IMR-90 (cell line): ENCODE results near the gene LCE3C. TPM values are rescaled to one million over a fixed set of nuclear protein-coding genes. Genes with fewer than 3 reads are reported as not detected.

Experiments used
- ATAC-seq: fragments of 200-7000 bp; cut with Tn5 transposase; 2 replicates; pipeline ENCODE4 v1.9.1; 2020; ENCODE audit warnings: low read depth, mild to moderate bottlenecking, moderate library complexity
- BruUV-seq: library from RNA; stranded (reverse); fragments of 400-500 nt; replicated peaks from 2 replicates; lab custom pipeline; 2021; lab: Mats Ljungman, UMichigan
- CTCF ChIA-PET: fragments of 300-600 bp; formaldehyde crosslinking; extraction: SDS; loops from one replicate; lab custom pipeline; 2021; ENCODE audit warnings: antibody characterized with exemption; lab: Yijun Ruan, JAX
- POLR2A ChIA-PET: fragments of 300-600 bp; sonication (Branson Sonifier 250); formaldehyde crosslinking; loops from one replicate; lab custom pipeline; 2022; ENCODE audit warnings: antibody characterized with exemption; ENCODE audit not compliant: unreplicated experiment; lab: Charles Lee
- DNase-seq: peaks from one replicate; pipeline ENCODE4 v3.0.0; 2013
- H2AFZ ChIP-seq: replicated peaks from 2 replicates; pipeline ENCODE3; 2013; ENCODE audit warnings: low read length, mild to moderate bottlenecking; ENCODE audit not compliant: poor library complexity
- H2AK5ac ChIP-seq: 2 replicates; pipeline ENCODE4 v1.6.1; 2013; ENCODE audit warnings: low read depth, low read length, inconsistent platforms
- H2AK9ac ChIP-seq: replicated peaks from 2 replicates; pipeline ENCODE3; 2013; ENCODE audit warnings: mild to moderate bottlenecking, low read depth, low read length, moderate library complexity; ENCODE audit not compliant: poor library complexity
- H2BK120ac ChIP-seq: 2 replicates; pipeline ENCODE4 v1.6.1; 2013; ENCODE audit warnings: low read depth, low read length, inconsistent platforms
- H2BK15ac ChIP-seq: 3 replicates; pipeline ENCODE4 v1.6.1; 2013; ENCODE audit warnings: low read depth, low read length, inconsistent platforms
- H2BK20ac ChIP-seq: 2 replicates; pipeline ENCODE4 v1.6.1; 2013; ENCODE audit warnings: low read depth, mild to moderate bottlenecking, inconsistent platforms, low read length, moderate library complexity
- H2BK5ac ChIP-seq: 2 replicates; pipeline ENCODE4 v1.6.1; 2013; ENCODE audit warnings: mild to moderate bottlenecking, low read depth, low read length, inconsistent platforms; ENCODE audit not compliant: poor library complexity, severe bottlenecking
- H3K14ac ChIP-seq: replicated peaks from 2 replicates; pipeline ENCODE4 v1.6.1; 2013; ENCODE audit warnings: low read depth, low read length, inconsistent platforms
- H3K18ac ChIP-seq: 2 replicates; pipeline ENCODE4 v1.6.1; 2013; ENCODE audit warnings: low read depth, low read length, control low read depth
- H3K23ac ChIP-seq: 2 replicates; pipeline ENCODE4 v1.6.1; 2013; ENCODE audit warnings: low read depth, low read length, inconsistent platforms
- H3K27ac ChIP-seq: 2 replicates; pipeline ENCODE4 v1.5.1; 2013; ENCODE audit warnings: mild to moderate bottlenecking, control low read depth, low read length; ENCODE audit not compliant: insufficient read depth
- H3K27me3 ChIP-seq: 2 replicates; pipeline ENCODE4 v1.6.1; 2013; ENCODE audit warnings: low read length; ENCODE audit not compliant: control insufficient read depth, insufficient read depth
- H3K36me3 ChIP-seq: 2 replicates; pipeline ENCODE4 v1.6.1; 2013; ENCODE audit warnings: low read length, mixed read lengths; ENCODE audit not compliant: control insufficient read depth, insufficient read depth
- H3K4ac ChIP-seq: 2 replicates; pipeline ENCODE4 v1.6.1; 2013; ENCODE audit warnings: low read depth, low read length, inconsistent platforms
- H3K4me1 ChIP-seq: 2 replicates; pipeline ENCODE4 v1.6.1; 2013; ENCODE audit warnings: low read length, mixed read lengths; ENCODE audit not compliant: control insufficient read depth, insufficient read depth
- H3K4me2 ChIP-seq: 2 replicates; pipeline ENCODE4 v1.6.1; 2013; ENCODE audit warnings: low read depth, mild to moderate bottlenecking, control low read depth, low read length, moderate library complexity
- H3K4me3 ChIP-seq: 2 replicates; pipeline ENCODE4 v1.5.1; 2013; ENCODE audit warnings: low read depth, mild to moderate bottlenecking, control low read depth, low read length, moderate library complexity; ENCODE audit not compliant: insufficient read depth
- H3K56ac ChIP-seq: 2 replicates; pipeline ENCODE4 v1.6.1; 2013; ENCODE audit warnings: low read length, inconsistent platforms; ENCODE audit not compliant: insufficient read depth; ENCODE audit errors: extremely low read depth
- H3K79me1 ChIP-seq, 2 experiments: 2 replicates each; pipeline ENCODE4 v1.6.1; 2013; ENCODE audit warnings: low read length in 2 of 2, inconsistent platforms in 1 of 2, low read depth in 1 of 2
- H3K9ac ChIP-seq: 2 replicates; pipeline ENCODE4 v1.6.1; 2013; ENCODE audit warnings: low read depth, low read length, control low read depth
- H3K9me1 ChIP-seq: 2 replicates; pipeline ENCODE4 v1.6.1; 2013; ENCODE audit warnings: low read length, inconsistent platforms; ENCODE audit not compliant: insufficient read depth
- H3K9me3 ChIP-seq: 2 replicates; pipeline ENCODE4 v1.6.1; 2013; ENCODE audit warnings: low read length; ENCODE audit not compliant: control insufficient read depth, insufficient read depth
- H4K20me1 ChIP-seq: 2 replicates; pipeline ENCODE4 v1.6.1; 2013; ENCODE audit warnings: low read length, inconsistent platforms; ENCODE audit not compliant: insufficient read depth
- H4K5ac ChIP-seq: 2 replicates; pipeline ENCODE4 v1.6.1; 2013; ENCODE audit warnings: mild to moderate bottlenecking, low read depth, low read length, control low read depth
- H4K8ac ChIP-seq, 2 experiments: 2 replicates each; pipeline ENCODE4 v1.6.1; 2013; ENCODE audit warnings: low read depth in 2 of 2, low read length in 2 of 2, control low read depth in 1 of 2, inconsistent platforms in 1 of 2
- H4K91ac ChIP-seq: 2 replicates; pipeline ENCODE4 v1.6.1; 2013; ENCODE audit warnings: low read depth, low read length, inconsistent platforms; ENCODE audit not compliant: insufficient read depth
- MAZ ChIP-seq: IDR thresholded peaks from 2 replicates; pipeline ENCODE4 v1.6.1; 2012; ENCODE audit warnings: low read depth, mild to moderate bottlenecking, low read length, improper control_type of control experiment, moderate library complexity, borderline replicate concordance
- NFE2L2 ChIP-seq: fragments of 150-350 bp; IDR thresholded peaks from 2 replicates; pipeline ENCODE4 v1.6.1; 2016; ENCODE audit warnings: low read depth, mild to moderate bottlenecking, low read length
- WGBS, 2 experiments: methylation state at CpG; one replicate each; pipeline versions ENCODE4 v1.1.5 to v1.1.7; 2013; ENCODE audit warnings: missing lambda C conversion rate in 2 of 2; ENCODE audit not compliant: insufficient read length in 1 of 2; ENCODE audit errors: extremely low coverage in 2 of 2; 5-methylcytosine and 5-hydroxymethylcytosine counted together
- dilution Hi-C: fragments of 300-500 bp; cut with HindIII; formaldehyde crosslinking; loops from one replicate; pipeline ENCODE4 v1.14.3; 2018; ENCODE audit warnings: low sequenced_read_pairs; ENCODE audit not compliant: unreplicated experiment
- in situ Hi-C: fragments of 300-500 bp; cut with MboI; formaldehyde crosslinking; loops from 3 replicates; pipeline ENCODE4 v1.14.3; 2019; ENCODE audit warnings: low sequenced_read_pairs, inconsistent platforms, mixed read lengths
- intact Hi-C: fragments of 100-400 bp; cut with micrococcal nuclease; formaldehyde crosslinking; loops from 2 replicates; pipeline ENCODE4 v1.10.0; 2022
- polyA plus RNA-seq, 3 experiments: library from polyadenylated mRNA; depleted of rRNA; stranded (reverse); fragments of >200 nt; gene quantifications; 2 replicates each; pipeline ENCODE4 v1.2.3, GENCODE V29; 2012; ENCODE audit warnings: low replicate concordance in 1 of 3
- total RNA-seq: library from RNA; depleted of rRNA; stranded (reverse); fragments of >200 nt; gene quantifications from 2 replicates; pipeline ENCODE4 v1.2.3, GENCODE V29; 2012

The LCE3C gene
- total and polyA plus RNA-seq, 2 of the 4 experiments (the other 2 are of a cell fraction): not detected

- intact Hi-C loops (no loop called here), dilution Hi-C loops (no loop called here), in situ Hi-C loops (no loop called here)
- Histone ChIP-seq H2AFZ (no peak overlapping the region), H3K9me3 (no peaks in the 10 kb centered on the region), H3K79me1 (no peaks in the 10 kb centered on the region), H3K4ac (no peak overlapping the region), H2BK5ac (no peak overlapping the region), H4K91ac (no peak overlapping the region), H3K4me3 (no peak overlapping the region), H4K5ac (no peak overlapping the region), H2BK20ac (no peak overlapping the region), H3K27me3 (no peaks in the 10 kb centered on the region), H3K27ac (no peak overlapping the region), H3K56ac (no peak overlapping the region), H2AK9ac (no peak overlapping the region), H3K36me3 (no peaks in the 10 kb centered on the region), H2BK15ac (no peak overlapping the region), H3K14ac (no peak overlapping the region), H4K20me1 (no peaks in the 10 kb centered on the region), H3K4me1 (no peaks in the 10 kb centered on the region), H3K23ac (no peak overlapping the region), H3K9ac (no peak overlapping the region), H2AK5ac (no peak overlapping the region), H3K18ac (no peak overlapping the region), H3K4me2 (no peak overlapping the region), H2BK120ac (no peak overlapping the region), H3K9me1 (no peaks in the 10 kb centered on the region), H4K8ac (no peak overlapping the region)
- peak; percentile 0 for DNase-seq
- no peak for ATAC-seq
- no CpG with 5 or more reads among the region's 1 CpG for WGBS, 2 experiments
- ChIA-PET CTCF (no interaction called here), POLR2A (no interaction called here)
- no TSS peak for BruUV-seq
- TF ChIP-seq MAZ: no peak
- TF ChIP-seq NFE2L2: 0 out of 2 replicates have a peak, but pooled peaks have one; percentile 30
These were observed 17.4 kb upstream of the LCE3C start for GRCh38 chr1:152582647-152583046.
